Measurements from ENCODE around the gene SEMA3A.

Gene SEMA3A

GRCh38 chr7:83921941-83922607, 272.5 kb downstream of the SEMA3A start:
- in situ Hi-C loops (cut with HindIII; ENCODE audit: low sequenced_read_pairs): no loop called here
- H3K4me3 ChIP-seq (ENCODE audit: low read depth, low read length): no peak overlapping the region
- DNase-seq (ENCODE audit: low read depth): no peak
- TF ChIP-seq, protein P1, sequence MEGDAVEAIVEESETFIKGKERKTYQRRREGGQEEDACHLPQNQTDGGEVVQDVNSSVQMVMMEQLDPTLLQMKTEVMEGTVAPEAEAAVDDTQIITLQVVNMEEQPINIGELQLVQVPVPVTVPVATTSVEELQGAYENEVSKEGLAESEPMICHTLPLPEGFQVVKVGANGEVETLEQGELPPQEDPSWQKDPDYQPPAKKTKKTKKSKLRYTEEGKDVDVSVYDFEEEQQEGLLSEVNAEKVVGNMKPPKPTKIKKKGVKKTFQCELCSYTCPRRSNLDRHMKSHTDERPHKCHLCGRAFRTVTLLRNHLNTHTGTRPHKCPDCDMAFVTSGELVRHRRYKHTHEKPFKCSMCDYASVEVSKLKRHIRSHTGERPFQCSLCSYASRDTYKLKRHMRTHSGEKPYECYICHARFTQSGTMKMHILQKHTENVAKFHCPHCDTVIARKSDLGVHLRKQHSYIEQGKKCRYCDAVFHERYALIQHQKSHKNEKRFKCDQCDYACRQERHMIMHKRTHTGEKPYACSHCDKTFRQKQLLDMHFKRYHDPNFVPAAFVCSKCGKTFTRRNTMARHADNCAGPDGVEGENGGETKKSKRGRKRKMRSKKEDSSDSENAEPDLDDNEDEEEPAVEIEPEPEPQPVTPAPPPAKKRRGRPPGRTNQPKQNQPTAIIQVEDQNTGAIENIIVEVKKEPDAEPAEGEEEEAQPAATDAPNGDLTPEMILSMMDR (IDR thresholded peaks at IDR 0.05; ENCODE audit: low read depth, low read length, missing control alignments): no peak

GRCh38 chr7:83921271-83921940, 273.2 kb downstream of the SEMA3A start:
- TF ChIP-seq, protein P1 (IDR thresholded peaks at IDR 0.05; ENCODE audit: low read depth, low read length, missing control alignments): no peak
- no peak overlapping the region for H3K4me3 ChIP-seq (ENCODE audit: low read depth, low read length)

DNA sequence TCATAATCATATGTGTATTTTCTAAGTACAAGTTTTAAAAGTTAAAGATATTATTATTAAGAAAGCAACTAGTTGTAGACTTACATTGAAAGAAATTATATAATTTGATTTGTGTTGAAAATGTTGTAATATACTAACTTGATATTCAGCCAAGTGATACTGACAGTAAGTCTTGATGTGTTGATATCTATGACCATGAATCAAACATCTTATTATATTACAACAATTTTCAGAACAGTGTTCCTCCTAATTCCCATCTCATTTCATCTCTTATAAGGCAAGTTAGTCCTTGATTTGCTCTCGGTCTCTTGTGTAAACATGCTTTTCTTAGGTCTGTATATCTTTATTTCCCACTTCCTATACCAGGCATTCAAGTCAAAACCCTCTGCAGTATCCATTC, 276.4 kb downstream of the SEMA3A start:
- no peak overlapping the region for H3K4me3 ChIP-seq (ENCODE audit: low read depth, low read length)
- in situ Hi-C loops (cut with HindIII; ENCODE audit: low sequenced_read_pairs): no loop called here
- TF ChIP-seq, protein P1 (IDR thresholded peaks at IDR 0.05; ENCODE audit: low read depth, low read length, missing control alignments): no peak
- no peak for DNase-seq (ENCODE audit: low read depth)

More at GRCh38 chr7:83921271-83921940, 273.2 kb downstream of the SEMA3A start:
- DNase-seq (ENCODE audit: low read depth): no peak
- in situ Hi-C loops (cut with HindIII; ENCODE audit: low sequenced_read_pairs): no loop called here

DNA sequence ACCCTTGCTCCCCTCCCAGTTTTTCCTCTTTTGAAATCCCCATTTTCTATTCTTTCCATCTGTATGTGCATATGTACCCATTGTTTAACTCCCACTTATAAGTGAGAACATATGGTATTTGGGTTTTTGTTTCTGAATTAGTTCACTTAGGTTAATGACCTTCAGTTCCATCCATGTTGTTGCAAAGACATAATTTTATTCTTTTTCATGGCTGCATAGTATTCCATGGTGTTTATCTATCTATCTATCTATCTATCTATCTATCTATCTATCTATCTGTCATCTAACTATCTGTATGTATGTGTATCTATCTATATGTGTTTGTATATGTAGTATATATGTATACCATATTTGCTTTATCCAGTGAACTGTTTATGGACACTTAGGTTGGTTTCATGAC, 281.4 kb downstream of the SEMA3A start:
- DNase-seq (ENCODE audit: low read depth): no peak
- no peak overlapping the region for H3K4me3 ChIP-seq (ENCODE audit: low read depth, low read length)
- TF ChIP-seq, protein P1 (IDR thresholded peaks at IDR 0.05; ENCODE audit: low read depth, low read length, missing control alignments): no peak
- in situ Hi-C loops (cut with HindIII; ENCODE audit: low sequenced_read_pairs): no loop called here

- TF ChIP-seq, protein P1 (IDR thresholded peaks at IDR 0.05; ENCODE audit: low read depth, low read length, missing control alignments): no peak
- DNase-seq (ENCODE audit: low read depth): no peak
- in situ Hi-C loops (cut with HindIII; ENCODE audit: low sequenced_read_pairs): no loop called here
- H3K4me3 ChIP-seq (ENCODE audit: low read depth, low read length): no peak overlapping the region
Observed at GRCh38 chr7:83908526-83908925, 286.1 kb downstream of the SEMA3A start.
